HepG2 (cell line): ENCODE measurements around the gene TREX2.

Experiments
- POLR2AphosphoS5 ChIP-seq: IDR thresholded peaks from 2 replicates; pipeline ENCODE4 v1.6.1; 2012; ENCODE audit warnings: low read depth, low read length
- ZNF251 ChIP-seq: sonication (generic); formaldehyde crosslinking; IDR thresholded peaks from 2 replicates; pipeline ENCODE4 v1.9.0; 2021; ENCODE audit warnings: mild to moderate bottlenecking, missing genetic modification reagents
- ZZZ3 ChIP-seq: sonication (generic); formaldehyde crosslinking; IDR thresholded peaks from 2 replicates; pipeline ENCODE4 v1.4.0; 2020; ENCODE audit warnings: missing genetic modification reagents, mild to moderate bottlenecking, borderline replicate concordance
- TF ChIP-seq, protein P1 (sequence below): sonication (generic); formaldehyde crosslinking; IDR thresholded peaks from 2 replicates; pipeline ENCODE4 v1.5.0; 2020; ENCODE audit warnings: mild to moderate bottlenecking, missing genetic modification reagents, moderate library complexity
- TF ChIP-seq, protein P2 (sequence below): sonication (generic); formaldehyde crosslinking; IDR thresholded peaks from 2 replicates; pipeline ENCODE4 v1.4.0; 2020; ENCODE audit warnings: missing genetic modification reagents

DNA sequence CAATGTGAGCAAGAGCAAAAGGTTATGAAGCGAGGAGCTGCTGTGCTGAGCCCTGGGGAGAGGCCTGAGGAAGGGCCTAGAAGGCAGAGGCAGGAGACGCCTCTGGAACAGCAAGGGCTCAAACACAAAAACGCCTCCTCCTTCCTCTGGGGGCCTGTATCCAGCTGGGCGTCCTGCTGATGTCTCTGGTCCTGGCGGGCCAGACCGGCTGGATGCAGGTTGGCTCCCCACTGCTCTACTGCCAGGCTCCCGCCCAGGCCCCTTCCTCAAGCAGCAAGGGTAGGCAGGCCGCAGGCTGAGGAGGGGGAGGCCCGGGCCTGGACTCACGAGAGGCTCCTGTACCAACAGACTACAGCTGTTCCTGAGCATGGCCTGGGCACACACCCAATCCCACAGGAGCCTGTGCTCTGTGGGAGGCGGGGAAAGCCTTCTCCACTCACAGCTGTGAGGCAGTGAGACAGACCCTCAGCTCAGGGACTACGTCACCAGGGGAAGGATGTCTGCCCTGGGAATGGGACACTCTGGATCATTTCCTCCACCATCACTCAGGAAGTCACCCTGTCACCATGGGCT, 22.2 kb upstream of the TREX2 start:
- TF ChIP-seq, protein P1, sequence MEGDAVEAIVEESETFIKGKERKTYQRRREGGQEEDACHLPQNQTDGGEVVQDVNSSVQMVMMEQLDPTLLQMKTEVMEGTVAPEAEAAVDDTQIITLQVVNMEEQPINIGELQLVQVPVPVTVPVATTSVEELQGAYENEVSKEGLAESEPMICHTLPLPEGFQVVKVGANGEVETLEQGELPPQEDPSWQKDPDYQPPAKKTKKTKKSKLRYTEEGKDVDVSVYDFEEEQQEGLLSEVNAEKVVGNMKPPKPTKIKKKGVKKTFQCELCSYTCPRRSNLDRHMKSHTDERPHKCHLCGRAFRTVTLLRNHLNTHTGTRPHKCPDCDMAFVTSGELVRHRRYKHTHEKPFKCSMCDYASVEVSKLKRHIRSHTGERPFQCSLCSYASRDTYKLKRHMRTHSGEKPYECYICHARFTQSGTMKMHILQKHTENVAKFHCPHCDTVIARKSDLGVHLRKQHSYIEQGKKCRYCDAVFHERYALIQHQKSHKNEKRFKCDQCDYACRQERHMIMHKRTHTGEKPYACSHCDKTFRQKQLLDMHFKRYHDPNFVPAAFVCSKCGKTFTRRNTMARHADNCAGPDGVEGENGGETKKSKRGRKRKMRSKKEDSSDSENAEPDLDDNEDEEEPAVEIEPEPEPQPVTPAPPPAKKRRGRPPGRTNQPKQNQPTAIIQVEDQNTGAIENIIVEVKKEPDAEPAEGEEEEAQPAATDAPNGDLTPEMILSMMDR (CRISPR knock-in tag): no peak
- TF ChIP-seq, protein P2, sequence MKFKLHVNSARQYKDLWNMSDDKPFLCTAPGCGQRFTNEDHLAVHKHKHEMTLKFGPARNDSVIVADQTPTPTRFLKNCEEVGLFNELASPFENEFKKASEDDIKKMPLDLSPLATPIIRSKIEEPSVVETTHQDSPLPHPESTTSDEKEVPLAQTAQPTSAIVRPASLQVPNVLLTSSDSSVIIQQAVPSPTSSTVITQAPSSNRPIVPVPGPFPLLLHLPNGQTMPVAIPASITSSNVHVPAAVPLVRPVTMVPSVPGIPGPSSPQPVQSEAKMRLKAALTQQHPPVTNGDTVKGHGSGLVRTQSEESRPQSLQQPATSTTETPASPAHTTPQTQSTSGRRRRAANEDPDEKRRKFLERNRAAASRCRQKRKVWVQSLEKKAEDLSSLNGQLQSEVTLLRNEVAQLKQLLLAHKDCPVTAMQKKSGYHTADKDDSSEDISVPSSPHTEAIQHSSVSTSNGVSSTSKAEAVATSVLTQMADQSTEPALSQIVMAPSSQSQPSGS (CRISPR knock-in tag): no peak
- TF ChIP-seq ZNF251 (no peak), ZZZ3 (no peak), POLR2AphosphoS5 (no peak)
